Upper lobe of right lung (tissue), 1 donor: ENCODE measurements around the gene GRIA1. TPM values are rescaled to one million over a fixed set of nuclear protein-coding genes. Genes with fewer than 3 reads are reported as not detected.

Source experiments
- ATAC-seq: fragments of 200-7000 bp; cut with Tn5 transposase; one replicate; pipeline ENCODE4 v1.9.1; 2020; ENCODE audit warnings: mild to moderate bottlenecking, moderate library complexity
- DNase-seq: peaks from one replicate; pipeline ENCODE4 v3.0.0-alpha.2; 2020
- H3K27ac ChIP-seq: fragments of 200-600 bp; one replicate; pipeline ENCODE4 v1.8.0; 2022
- H3K27me3 ChIP-seq: fragments of 200-600 bp; one replicate; pipeline ENCODE4 v1.8.0; 2022; ENCODE audit warnings: mild to moderate bottlenecking
- H3K36me3 ChIP-seq: fragments of 200-600 bp; one replicate; pipeline ENCODE4 v1.8.0; 2022
- H3K4me1 ChIP-seq: fragments of 200-600 bp; one replicate; pipeline ENCODE4 v1.8.0; 2022
- H3K4me3 ChIP-seq: fragments of 200-600 bp; one replicate; pipeline ENCODE4 v1.8.0; 2022; ENCODE audit warnings: mild to moderate bottlenecking
- H3K9me3 ChIP-seq: fragments of 200-600 bp; one replicate; pipeline ENCODE4 v1.8.0; 2022
- intact Hi-C: fragments of 100-400 bp; cut with DNase I; formaldehyde crosslinking; loops from one replicate; pipeline ENCODE4 v1.11.0; 2022
- total RNA-seq: library from RNA; stranded (reverse); fragmentation: NEBNext Ultra II Directional; extraction: Animal tissue kit (Norgen Biotek cat#: 25700); gene quantifications from one replicate; pipeline ENCODE4 v1.2.1, GENCODE V29; 2021
- TF ChIP-seq, protein P1 (sequence below): fragments of 200-600 bp; IDR thresholded peaks from one replicate; pipeline ENCODE4 v1.8.0; 2022; ENCODE audit warnings: antibody characterized with exemption
- donor health status: DM: no; HTN: yes; CAD: no; lungs with severe emphysema.

The GRIA1 gene
- total RNA-seq, 1 donor from 2014 or later = 21.9 TPM

DNA sequence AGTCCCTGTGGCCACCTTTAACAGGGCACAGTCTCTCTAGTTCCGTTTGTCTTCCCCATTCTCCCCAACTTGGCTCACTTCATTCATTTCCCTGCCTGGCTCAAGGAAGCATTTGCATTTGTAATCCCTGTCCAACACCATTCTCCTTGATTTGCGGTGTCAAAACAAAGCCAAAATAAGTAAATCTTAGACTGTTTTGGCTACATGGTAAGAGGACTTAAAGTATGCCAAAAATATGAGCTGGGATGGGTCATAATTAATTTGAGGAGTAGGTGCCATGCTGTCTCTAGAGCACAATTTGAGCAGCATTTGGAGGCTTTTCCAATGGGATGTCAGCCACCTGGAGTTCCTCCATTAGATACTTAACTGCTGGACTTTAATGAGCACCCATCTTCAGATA, 3.7 kb upstream of the GRIA1 start:
- intact Hi-C loops = no loop called here

DNA sequence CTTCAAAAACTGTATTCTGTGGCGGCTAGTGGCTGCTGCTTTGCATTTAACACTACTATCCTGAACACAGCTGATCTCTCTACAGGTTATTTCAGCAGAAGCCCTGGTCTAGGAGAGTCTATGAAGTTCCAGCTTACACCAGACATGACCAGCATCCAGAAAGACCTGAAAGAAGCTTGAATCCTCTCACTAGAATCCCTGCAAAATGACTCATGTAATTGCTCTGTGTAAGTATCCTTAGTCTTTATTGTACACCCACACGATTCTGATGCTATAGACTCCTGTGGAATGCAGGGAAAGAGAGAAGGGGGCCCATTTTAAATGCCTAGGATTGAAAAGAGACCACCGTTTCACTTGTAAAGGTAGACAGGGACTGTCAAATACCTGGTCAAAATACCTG, 859 bp upstream of the GRIA1 start:
- no peaks in the 10 kb centered on the region for H3K4me1 ChIP-seq
- no peaks in the 10 kb centered on the region for H3K36me3 ChIP-seq
- H3K9me3 ChIP-seq = no peaks in the 10 kb centered on the region
- intact Hi-C loops = no loop called here
- no peak overlapping the region for H3K27ac ChIP-seq
- TF ChIP-seq, protein P1, sequence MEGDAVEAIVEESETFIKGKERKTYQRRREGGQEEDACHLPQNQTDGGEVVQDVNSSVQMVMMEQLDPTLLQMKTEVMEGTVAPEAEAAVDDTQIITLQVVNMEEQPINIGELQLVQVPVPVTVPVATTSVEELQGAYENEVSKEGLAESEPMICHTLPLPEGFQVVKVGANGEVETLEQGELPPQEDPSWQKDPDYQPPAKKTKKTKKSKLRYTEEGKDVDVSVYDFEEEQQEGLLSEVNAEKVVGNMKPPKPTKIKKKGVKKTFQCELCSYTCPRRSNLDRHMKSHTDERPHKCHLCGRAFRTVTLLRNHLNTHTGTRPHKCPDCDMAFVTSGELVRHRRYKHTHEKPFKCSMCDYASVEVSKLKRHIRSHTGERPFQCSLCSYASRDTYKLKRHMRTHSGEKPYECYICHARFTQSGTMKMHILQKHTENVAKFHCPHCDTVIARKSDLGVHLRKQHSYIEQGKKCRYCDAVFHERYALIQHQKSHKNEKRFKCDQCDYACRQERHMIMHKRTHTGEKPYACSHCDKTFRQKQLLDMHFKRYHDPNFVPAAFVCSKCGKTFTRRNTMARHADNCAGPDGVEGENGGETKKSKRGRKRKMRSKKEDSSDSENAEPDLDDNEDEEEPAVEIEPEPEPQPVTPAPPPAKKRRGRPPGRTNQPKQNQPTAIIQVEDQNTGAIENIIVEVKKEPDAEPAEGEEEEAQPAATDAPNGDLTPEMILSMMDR = no peak
- H3K4me3 ChIP-seq = no peak overlapping the region
- ATAC-seq (no peak), DNase-seq (no peak)
- peaks cover 17% of the 10 kb centered on the region for H3K27me3 ChIP-seq

More for the DNA sequence above, 3.7 kb upstream of the GRIA1 start:
- DNase-seq (no peak), ATAC-seq (no peak)
- Histone ChIP-seq H3K9me3 (no peaks in the 10 kb centered on the region), H3K27me3 (peaks cover 11% of the 10 kb centered on the region), H3K4me1 (no peaks in the 10 kb centered on the region), H3K36me3 (no peaks in the 10 kb centered on the region), H3K27ac (no peak overlapping the region), H3K4me3 (no peak overlapping the region)
- TF ChIP-seq, protein P1 = no peak

DNA sequence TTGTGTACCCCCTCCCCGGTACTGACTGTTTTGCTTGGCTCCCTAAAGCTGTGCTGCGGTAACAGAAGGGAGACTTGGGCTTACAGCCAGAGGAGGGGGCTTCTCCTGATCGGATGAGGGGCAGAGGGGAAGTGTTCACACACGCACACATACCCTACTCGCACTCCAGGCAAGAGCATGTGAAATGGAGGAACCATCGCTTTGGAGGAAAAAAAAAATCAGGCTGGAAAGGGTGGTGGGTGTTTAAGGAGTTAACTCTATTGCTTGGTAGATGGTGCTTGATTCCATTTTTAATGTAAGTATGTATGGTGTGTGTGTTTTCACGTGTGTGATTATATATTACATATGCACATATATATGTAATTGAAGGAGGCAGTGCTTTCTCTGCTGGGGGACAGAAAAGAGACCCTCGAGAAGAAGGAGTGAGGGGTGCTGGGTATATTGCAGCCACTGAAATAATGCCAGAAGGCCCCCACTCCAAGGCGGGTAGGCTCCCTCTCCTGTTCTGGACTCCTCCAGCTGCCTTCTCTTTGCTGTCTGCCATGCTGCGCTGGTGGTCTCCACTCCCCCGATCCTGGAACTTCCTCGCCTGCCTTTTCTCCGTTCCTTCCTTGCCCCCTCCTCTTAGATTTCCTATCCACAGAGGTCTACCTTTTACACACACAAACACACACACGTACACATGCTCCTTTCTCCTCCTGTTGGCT, 721 bp downstream of the GRIA1 start:
- intact Hi-C loops = no loop called here
- DNase-seq = no peak
- Histone ChIP-seq H3K27me3 (peaks cover 17% of the 10 kb centered on the region), H3K4me1 (no peaks in the 10 kb centered on the region), H3K9me3 (no peaks in the 10 kb centered on the region), H3K36me3 (no peaks in the 10 kb centered on the region), H3K4me3 (peak overlapping the region; percentile 39), H3K27ac (no peak overlapping the region)
- TF ChIP-seq, protein P1 = no peak
- ATAC-seq = no peak

DNA sequence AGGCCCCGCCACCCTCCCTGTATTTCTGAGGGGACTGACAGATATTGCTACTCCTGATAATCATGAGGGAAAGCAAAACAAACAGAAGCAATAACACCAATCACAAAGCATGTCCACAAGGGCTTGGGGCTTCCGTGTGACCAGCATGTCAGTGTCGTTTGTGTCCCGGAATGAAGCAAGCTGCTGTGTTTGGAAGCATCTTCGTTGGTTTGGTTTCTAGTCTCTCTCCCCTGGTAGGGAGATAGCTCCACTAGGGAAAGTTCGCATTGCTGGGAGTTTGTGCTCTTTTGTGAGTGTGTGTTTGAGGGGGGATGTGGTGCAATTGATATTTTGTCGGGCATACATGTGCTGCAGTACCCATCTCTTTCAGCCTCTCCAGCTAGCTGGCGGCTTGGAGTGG, 1.4 kb downstream of the GRIA1 start:
- TF ChIP-seq, protein P1 = no peak
- H3K9me3 ChIP-seq = no peaks in the 10 kb centered on the region
- peaks cover 17% of the 10 kb centered on the region for H3K27me3 ChIP-seq
- intact Hi-C loops = no loop called here
- H3K27ac ChIP-seq = no peak overlapping the region
- peak overlapping the region; percentile 39 for H3K4me3 ChIP-seq
- no peak for ATAC-seq
- DNase-seq = no peak
- H3K36me3 ChIP-seq = no peaks in the 10 kb centered on the region
- no peaks in the 10 kb centered on the region for H3K4me1 ChIP-seq

DNA sequence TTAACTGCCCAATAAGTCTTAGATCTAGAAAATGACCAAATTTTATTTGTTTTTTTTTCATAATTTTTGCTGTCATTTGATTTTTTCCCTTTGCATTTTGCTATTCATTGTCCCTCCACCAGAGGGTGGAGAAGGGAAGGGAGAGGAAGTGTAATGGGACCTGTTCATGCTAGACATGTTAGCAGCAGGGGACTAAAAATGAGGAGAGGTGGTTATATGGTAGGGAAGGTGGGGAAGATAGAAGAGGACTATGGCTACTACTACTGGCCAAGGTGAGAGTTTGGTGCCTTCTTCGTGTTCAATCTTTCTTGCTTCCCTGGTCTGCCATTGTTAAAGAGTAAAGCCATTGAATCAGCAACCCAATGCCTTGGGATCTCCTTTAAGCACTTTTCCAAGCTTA, 6.4 kb downstream of the GRIA1 start:
- no peaks in the 10 kb centered on the region for H3K9me3 ChIP-seq
- TF ChIP-seq, protein P1 = peak; percentile 70
- no peak overlapping the region for H3K4me3 ChIP-seq
- no peak overlapping the region for H3K27ac ChIP-seq
- intact Hi-C loops = no loop called here
- DNase-seq = no peak
- no peaks in the 10 kb centered on the region for H3K36me3 ChIP-seq
- H3K27me3 ChIP-seq = peaks cover 6% of the 10 kb centered on the region
- H3K4me1 ChIP-seq = no peaks in the 10 kb centered on the region
- peak; percentile 73 for ATAC-seq
